BJ (cell line): ENCODE data around the gene ARAP3. TPM values are rescaled to one million over a fixed set of nuclear protein-coding genes. Genes with fewer than 3 reads are reported as not detected.

Source experiments
- CTCF ChIA-PET: fragments of 350-600 bp; formaldehyde crosslinking; extraction: SDS; loops from one replicate; lab custom pipeline; 2021; ENCODE audit warnings: antibody characterized with exemption, inconsistent platforms; lab: Yijun Ruan, JAX
- POLR2A ChIA-PET: fragments of 300-600 bp; sonication (Branson Sonifier 250); formaldehyde crosslinking; extraction: SDS; loops from one replicate; lab custom pipeline; 2021; ENCODE audit warnings: antibody characterized with exemption; lab: Charles Lee
- DNase-seq: peaks from one replicate; pipeline ENCODE4 v3.0.0-alpha.2; 2011; ENCODE audit warnings: low read depth
- H3K27me3 ChIP-seq: 2 replicates; pipeline ENCODE4 v1.6.0; 2011; ENCODE audit warnings: low read length; ENCODE audit not compliant: control insufficient read depth, insufficient read depth
- H3K36me3 ChIP-seq: 2 replicates; pipeline ENCODE4 v1.5.1; 2011; ENCODE audit warnings: low read length; ENCODE audit not compliant: control insufficient read depth, insufficient read depth
- H3K4me3 ChIP-seq: 2 replicates; pipeline ENCODE4 v1.5.1; 2011; ENCODE audit warnings: low read depth, mild to moderate bottlenecking, control low read depth, low read length
- CTCF ChIP-seq: IDR thresholded peaks from 2 replicates; pipeline ENCODE4 v1.5.1; 2011; ENCODE audit warnings: low read depth, mild to moderate bottlenecking, control low read depth, inconsistent platforms, low read length, moderate library complexity; ENCODE audit not compliant: insufficient read depth
- polyA plus RNA-seq: library from polyadenylated mRNA; depleted of rRNA; stranded (reverse); fragments of >200 nt; gene quantifications from 2 replicates; pipeline ENCODE4 v1.2.3, GENCODE V29; 2011

ARAP3 gene
- polyA plus RNA-seq, 1 experiment, result 5.6 TPM

GRCh38 chr5:141609044-141609443 is 73.0 kb downstream of the ARAP3 start:
- DNase-seq, result no peak
- ChIA-PET CTCF (interaction anchor here (1.6 to 3.5 kb wide), 3 partner anchors 8 to 17 kb away, joined by 7 to 24 read pairs (median 11); partner anchors contain the start of gene DIAPH1), POLR2A (no interaction called here)
- TF ChIP-seq CTCF, result no peak
- no peaks in the 10 kb centered on the region for H3K27me3 ChIP-seq
- no peaks in the 10 kb centered on the region for H3K36me3 ChIP-seq
- H3K4me3 ChIP-seq, result no peak overlapping the region

GRCh38 chr5:141608557-141608956 is 73.5 kb downstream of the ARAP3 start:
- ChIA-PET POLR2A (no interaction called here), CTCF (interaction anchor here (1.6 to 3.5 kb wide), 4 partner anchors 9 to 17 kb away, joined by 7 to 24 read pairs (median 11); partner anchors contain the start of gene DIAPH1)
- Histone ChIP-seq H3K4me3 (no peak overlapping the region), H3K27me3 (no peaks in the 10 kb centered on the region), H3K36me3 (no peaks in the 10 kb centered on the region)
- no peak for TF ChIP-seq CTCF
- no peak for DNase-seq

- Histone ChIP-seq H3K4me3 (no peak overlapping the region), H3K27me3 (no peaks in the 10 kb centered on the region), H3K36me3 (no peaks in the 10 kb centered on the region)
- ChIA-PET POLR2A (no interaction called here), CTCF (interaction anchor here (0.5 to 3.5 kb wide), 6 partner anchors 9 to 221 kb away, joined by 3 to 24 read pairs (median 8); partner anchors contain the start of gene DIAPH1)
- no peak for DNase-seq
- TF ChIP-seq CTCF, result no peak
These were observed 74.0 kb downstream of the ARAP3 start for GRCh38 chr5:141608046-141608445.

- Histone ChIP-seq H3K27me3 (no peaks in the 10 kb centered on the region), H3K4me3 (no peak overlapping the region), H3K36me3 (no peaks in the 10 kb centered on the region)
- POLR2A ChIA-PET, result interaction anchor here (0.6 kb wide), 1 partner anchor 11 kb away, joined by 5 read pairs; no protein-coding TSS in a partner anchor
- CTCF ChIA-PET, result interaction anchor here (0.7 to 4.7 kb wide), 3 partner anchors 9 to 14 kb away, joined by 3 to 23 read pairs (median 3); partner anchors contain the start of gene DIAPH1
- TF ChIP-seq CTCF, result no peak
- no peak for DNase-seq
These were observed 76.3 kb downstream of the ARAP3 start for GRCh38 chr5:141605523-141606277.

- TF ChIP-seq CTCF, result no peak
- CTCF ChIA-PET, result interaction anchor here (0.7 to 8.7 kb wide), 7 partner anchors 10 to 40 kb away, joined by 3 to 81 read pairs (median 4); partner anchors contain the start of gene DIAPH1
- POLR2A ChIA-PET, result no interaction called here
- Histone ChIP-seq H3K27me3 (no peaks in the 10 kb centered on the region), H3K4me3 (no peak overlapping the region), H3K36me3 (no peaks in the 10 kb centered on the region)
- DNase-seq, result peak; percentile 94
These were observed 77.9 kb downstream of the ARAP3 start for GRCh38 chr5:141603923-141604717.
